Fibroblast of the aortic adventitia (primary cell): Measurements from ENCODE around the gene STAM. TPM values are rescaled to one million over a fixed set of nuclear protein-coding genes. Genes with fewer than 3 reads are reported as not detected.

ENCODE experiments used
- DNase-seq: peaks from one replicate; pipeline ENCODE4 v3.0.0-alpha.2; 2010; ENCODE audit warnings: low read depth
- H3K4me3 ChIP-seq: 2 replicates; pipeline ENCODE4 v1.5.1; 2011; ENCODE audit warnings: low read depth, mild to moderate bottlenecking, control low read depth, low read length, moderate library complexity
- total RNA-seq: library from RNA; depleted of rRNA; stranded (reverse); fragments of >200 nt; gene quantifications from 2 replicates; pipeline ENCODE4 v1.2.3, GENCODE V29; 2012; ENCODE audit warnings: low replicate concordance
- TF ChIP-seq, protein P1 (sequence below): IDR thresholded peaks from 2 replicates; pipeline ENCODE4 v1.5.1; 2011; ENCODE audit warnings: mild to moderate bottlenecking, low read length, control low read depth, inconsistent platforms; ENCODE audit not compliant: insufficient read depth

Gene STAM
- total RNA-seq, 1 donor: 40.6 TPM

- H3K4me3 ChIP-seq: peak overlapping the region; percentile 84
- TF ChIP-seq, protein P1, sequence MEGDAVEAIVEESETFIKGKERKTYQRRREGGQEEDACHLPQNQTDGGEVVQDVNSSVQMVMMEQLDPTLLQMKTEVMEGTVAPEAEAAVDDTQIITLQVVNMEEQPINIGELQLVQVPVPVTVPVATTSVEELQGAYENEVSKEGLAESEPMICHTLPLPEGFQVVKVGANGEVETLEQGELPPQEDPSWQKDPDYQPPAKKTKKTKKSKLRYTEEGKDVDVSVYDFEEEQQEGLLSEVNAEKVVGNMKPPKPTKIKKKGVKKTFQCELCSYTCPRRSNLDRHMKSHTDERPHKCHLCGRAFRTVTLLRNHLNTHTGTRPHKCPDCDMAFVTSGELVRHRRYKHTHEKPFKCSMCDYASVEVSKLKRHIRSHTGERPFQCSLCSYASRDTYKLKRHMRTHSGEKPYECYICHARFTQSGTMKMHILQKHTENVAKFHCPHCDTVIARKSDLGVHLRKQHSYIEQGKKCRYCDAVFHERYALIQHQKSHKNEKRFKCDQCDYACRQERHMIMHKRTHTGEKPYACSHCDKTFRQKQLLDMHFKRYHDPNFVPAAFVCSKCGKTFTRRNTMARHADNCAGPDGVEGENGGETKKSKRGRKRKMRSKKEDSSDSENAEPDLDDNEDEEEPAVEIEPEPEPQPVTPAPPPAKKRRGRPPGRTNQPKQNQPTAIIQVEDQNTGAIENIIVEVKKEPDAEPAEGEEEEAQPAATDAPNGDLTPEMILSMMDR: no peak
- no peak for DNase-seq
Observed at GRCh38 chr10:17645621-17646345, 1.8 kb downstream of the STAM start.

GRCh38 chr10:17647326-17647725 lies 3.4 kb downstream of the STAM start:
- peak; percentile 20 for DNase-seq
- TF ChIP-seq, protein P1: no peak
- no peak overlapping the region for H3K4me3 ChIP-seq

DNA sequence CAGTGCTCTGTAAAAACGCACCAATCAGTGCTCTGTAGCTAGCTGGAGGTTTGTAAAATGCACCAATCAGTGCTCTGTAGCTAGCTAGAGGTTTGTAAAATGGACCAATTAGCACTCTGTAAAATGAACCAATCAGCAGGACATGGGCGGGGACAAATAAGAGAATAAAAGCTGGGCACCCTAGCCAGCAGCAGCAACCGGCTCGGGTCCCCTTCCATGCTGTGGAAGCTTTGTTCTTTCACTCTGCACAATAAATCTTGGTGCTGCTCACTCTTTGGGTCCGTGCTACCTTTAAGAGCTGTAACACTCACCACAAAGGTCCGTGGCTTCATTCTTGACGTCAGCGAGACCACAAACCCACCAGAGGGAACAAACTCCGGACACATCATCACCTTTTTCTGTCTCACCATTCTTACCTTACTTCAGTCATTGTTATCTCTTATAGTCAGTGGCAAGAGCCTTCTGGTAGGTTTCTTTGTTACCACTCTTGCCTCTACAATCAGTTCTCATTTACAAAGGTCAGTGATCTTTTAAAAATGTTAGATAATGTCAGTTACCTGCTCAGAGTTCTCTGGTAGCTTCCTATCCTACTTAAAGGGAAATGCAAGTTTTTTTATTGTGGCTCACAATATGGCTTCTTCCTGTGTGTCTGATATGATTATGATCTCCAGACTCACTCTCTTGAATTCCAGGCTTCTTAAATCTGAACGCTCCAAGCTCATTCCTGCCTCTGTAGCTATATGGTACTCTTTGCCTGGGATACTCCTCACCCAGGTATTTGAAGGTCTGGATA lies 4.5 kb downstream of the STAM start:
- TF ChIP-seq, protein P1: no peak
- no peak for DNase-seq
- no peak overlapping the region for H3K4me3 ChIP-seq

DNA sequence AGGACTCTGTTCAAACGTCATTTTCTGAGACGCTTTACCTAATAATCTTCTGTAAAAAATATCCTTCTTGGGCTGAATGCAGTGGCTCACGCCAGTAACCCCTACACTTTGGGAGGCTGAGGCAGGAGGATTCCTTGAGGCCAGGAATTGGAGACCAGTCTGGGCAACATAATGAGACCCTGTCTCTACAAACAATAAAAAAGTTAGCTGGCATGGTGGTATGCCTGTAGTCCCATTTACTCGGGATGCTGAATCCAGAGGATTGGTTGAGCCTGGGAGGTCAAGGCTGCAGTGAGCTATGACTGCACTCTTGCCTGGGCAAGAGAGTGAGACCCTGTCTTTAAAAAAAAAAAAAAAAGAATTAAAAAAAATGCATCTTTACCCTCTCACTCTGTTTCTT lies 5.1 kb downstream of the STAM start:
- TF ChIP-seq, protein P1: no peak
- DNase-seq: no peak
- no peak overlapping the region for H3K4me3 ChIP-seq

- peak; percentile 82 for DNase-seq
- no peak overlapping the region for H3K4me3 ChIP-seq
- TF ChIP-seq, protein P1: no peak
Observed at GRCh38 chr10:17649836-17650235, 5.9 kb downstream of the STAM start.

DNA sequence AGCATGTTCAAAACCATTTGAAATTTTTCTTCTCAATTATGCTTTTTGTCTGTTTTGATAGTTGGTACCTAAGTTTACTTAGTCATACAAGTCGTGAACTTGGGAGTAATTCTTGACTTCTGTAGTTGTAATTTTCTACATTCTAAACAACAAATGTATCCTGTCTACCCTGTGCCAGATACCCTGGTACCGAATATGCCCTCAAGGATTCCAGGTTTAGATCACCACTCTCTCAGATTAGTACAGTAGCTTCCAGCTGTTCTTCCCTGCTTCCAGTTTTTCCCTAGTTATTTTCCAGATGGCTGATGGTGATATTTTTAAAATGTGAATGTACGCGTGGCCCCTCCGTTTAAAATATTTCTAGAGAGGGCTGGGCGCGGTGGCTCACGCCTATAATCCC lies 6.5 kb downstream of the STAM start:
- TF ChIP-seq, protein P1: no peak
- DNase-seq: no peak
- no peak overlapping the region for H3K4me3 ChIP-seq
